ENCODE measurements around the gene ZBTB34. TPM values are rescaled to one million over a fixed set of nuclear protein-coding genes. Genes with fewer than 3 reads are reported as not detected.

Gene ZBTB34
- polyA plus RNA-seq, 3 donors, result 3.2 to 15.3 (median 3.6) TPM

DNA sequence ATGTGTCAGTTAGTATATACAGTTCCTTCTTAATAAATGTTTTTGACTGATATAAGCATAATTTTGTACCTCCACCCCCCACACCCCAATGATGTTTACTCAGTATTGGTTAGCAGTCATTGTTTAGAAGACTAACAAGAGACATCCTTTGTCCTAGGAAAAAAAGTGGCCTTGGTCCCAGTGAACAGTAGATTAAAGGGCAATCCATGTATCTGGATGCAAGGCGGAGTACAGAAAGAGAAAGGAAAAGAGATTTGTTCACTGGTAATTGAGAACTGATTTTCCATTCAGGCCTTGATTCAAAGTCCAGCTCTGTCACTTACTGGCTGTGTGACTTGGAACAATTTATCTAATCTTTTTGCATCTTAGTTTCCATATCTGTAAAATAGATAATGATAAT lies 58.8 kb downstream of the ZBTB34 start:
- H3K4me1 ChIP-seq (ENCODE audit: control insufficient read depth in 1 of 2, insufficient read depth in 2 of 2, low read length in 2 of 2), result peaks cover 5 to 9% of the 10 kb centered on the region in 2 donors
- H3K27ac ChIP-seq (ENCODE audit: low read depth in 1 of 2, low read length in 2 of 2), result no peak overlapping the region
- Mint-ChIP-seq H3K9me3 (no peaks in the 10 kb centered on the region), H3K36me3 (no peaks in the 10 kb centered on the region), H3K27ac (no peak overlapping the region), H3K4me3 (no peak overlapping the region), H3K4me1 (peaks cover 11% of the 10 kb centered on the region), H3K27me3 (ENCODE audit: low read depth in 3 of 3) (peaks cover 14 to 19% (median 16%) of the 10 kb centered on the region in 3 donors)
- H3K27me3 ChIP-seq (ENCODE audit: control insufficient read depth in 2 of 2, insufficient read depth in 2 of 2, low read length in 2 of 2), result peaks cover 3 to 8% of the 10 kb centered on the region in 2 donors
- H3K9me3 ChIP-seq (replicated peaks in 1 of 2; ENCODE audit: control insufficient read depth in 1 of 2, insufficient read depth in 1 of 2, low read length in 2 of 2), result no peaks in the 10 kb centered on the region
- no peak overlapping the region for H3K4me3 ChIP-seq (replicated peaks in 1 of 3; ENCODE audit: low read depth in 2 of 3, low read length in 3 of 3)
- H4K20me1 ChIP-seq (ENCODE audit: insufficient read depth, low read length), result no peaks in the 10 kb centered on the region
- no peak for DNase-seq
- no peaks in the 10 kb centered on the region for H3K36me3 ChIP-seq (replicated peaks in 1 of 2; ENCODE audit: control insufficient read depth in 1 of 2, insufficient read depth in 2 of 2, low read length in 2 of 2)
- intact Hi-C loops (cut with micrococcal nuclease), result loop anchor here in 1 of 2 donors (5.0 kb wide), 1 partner anchor 57 kb away; the partner anchor contains the start of gene ZBTB34
- WGBS (ENCODE audit: insufficient coverage), result 100% methylated on average over 1 of the region's 1 CpG
- no peak overlapping the region for H3K4me2 ChIP-seq (replicated peaks; ENCODE audit: extremely low read depth, low read length, poor library complexity, severe bottlenecking)
- TF ChIP-seq, protein P1, sequence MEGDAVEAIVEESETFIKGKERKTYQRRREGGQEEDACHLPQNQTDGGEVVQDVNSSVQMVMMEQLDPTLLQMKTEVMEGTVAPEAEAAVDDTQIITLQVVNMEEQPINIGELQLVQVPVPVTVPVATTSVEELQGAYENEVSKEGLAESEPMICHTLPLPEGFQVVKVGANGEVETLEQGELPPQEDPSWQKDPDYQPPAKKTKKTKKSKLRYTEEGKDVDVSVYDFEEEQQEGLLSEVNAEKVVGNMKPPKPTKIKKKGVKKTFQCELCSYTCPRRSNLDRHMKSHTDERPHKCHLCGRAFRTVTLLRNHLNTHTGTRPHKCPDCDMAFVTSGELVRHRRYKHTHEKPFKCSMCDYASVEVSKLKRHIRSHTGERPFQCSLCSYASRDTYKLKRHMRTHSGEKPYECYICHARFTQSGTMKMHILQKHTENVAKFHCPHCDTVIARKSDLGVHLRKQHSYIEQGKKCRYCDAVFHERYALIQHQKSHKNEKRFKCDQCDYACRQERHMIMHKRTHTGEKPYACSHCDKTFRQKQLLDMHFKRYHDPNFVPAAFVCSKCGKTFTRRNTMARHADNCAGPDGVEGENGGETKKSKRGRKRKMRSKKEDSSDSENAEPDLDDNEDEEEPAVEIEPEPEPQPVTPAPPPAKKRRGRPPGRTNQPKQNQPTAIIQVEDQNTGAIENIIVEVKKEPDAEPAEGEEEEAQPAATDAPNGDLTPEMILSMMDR (IDR thresholded peaks at IDR 0.05), result no peak
- no peak overlapping the region for H2AFZ ChIP-seq (ENCODE audit: insufficient read depth, low read depth, low read length, poor library complexity, severe bottlenecking)
- H3K9ac ChIP-seq (ENCODE audit: insufficient read depth, low read length, poor library complexity, severe bottlenecking), result no peak overlapping the region
- no peaks in the 10 kb centered on the region for H3K79me2 ChIP-seq (ENCODE audit: insufficient read depth, low read length)

DNA sequence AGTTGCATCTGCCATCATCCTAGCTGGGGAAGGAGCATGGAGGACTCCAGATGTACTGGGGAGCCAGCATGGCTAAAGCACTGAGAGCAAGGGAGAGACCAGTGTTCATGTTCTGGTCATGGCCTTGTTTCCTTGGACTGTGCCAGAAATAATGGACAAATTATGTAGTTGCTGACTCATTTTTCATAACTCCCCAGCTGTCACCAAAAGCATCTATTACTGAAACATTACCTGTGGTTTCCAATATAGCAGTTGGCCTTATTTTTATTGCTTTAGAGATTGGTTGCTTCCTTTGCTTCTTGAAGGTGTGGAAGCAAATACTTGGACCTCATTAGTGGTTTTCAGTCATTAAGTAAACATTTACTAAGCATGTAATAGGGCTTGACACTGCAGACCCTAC lies 65.4 kb downstream of the ZBTB34 start:
- no peak overlapping the region for H3K4me2 ChIP-seq (replicated peaks; ENCODE audit: extremely low read depth, low read length, poor library complexity, severe bottlenecking)
- Mint-ChIP-seq H3K4me1 (no peaks in the 10 kb centered on the region), H3K4me3 (no peak overlapping the region), H3K9me3 (no peaks in the 10 kb centered on the region), H3K27me3 (ENCODE audit: low read depth in 3 of 3) (peaks cover 0 to 2% (median 0%) of the 10 kb centered on the region in 3 donors), H3K36me3 (no peaks in the 10 kb centered on the region), H3K27ac (no peak overlapping the region)
- H3K9me3 ChIP-seq (replicated peaks in 1 of 2; ENCODE audit: control insufficient read depth in 1 of 2, insufficient read depth in 1 of 2, low read length in 2 of 2), result no peaks in the 10 kb centered on the region
- DNase-seq, result no peak
- no peaks in the 10 kb centered on the region for H4K20me1 ChIP-seq (ENCODE audit: insufficient read depth, low read length)
- intact Hi-C loops (cut with micrococcal nuclease), result no loop called here
- TF ChIP-seq, protein P1 (IDR thresholded peaks at IDR 0.05), result no peak
- no peak overlapping the region for H3K27ac ChIP-seq (ENCODE audit: low read depth in 1 of 2, low read length in 2 of 2)
- no peaks in the 10 kb centered on the region for H3K79me2 ChIP-seq (ENCODE audit: insufficient read depth, low read length)
- no peak overlapping the region for H2AFZ ChIP-seq (ENCODE audit: insufficient read depth, low read depth, low read length, poor library complexity, severe bottlenecking)
- H3K36me3 ChIP-seq (replicated peaks in 1 of 2; ENCODE audit: control insufficient read depth in 1 of 2, insufficient read depth in 2 of 2, low read length in 2 of 2), result no peaks in the 10 kb centered on the region
- H3K4me3 ChIP-seq (replicated peaks in 1 of 3; ENCODE audit: low read depth in 2 of 3, low read length in 3 of 3), result no peak overlapping the region
- H3K9ac ChIP-seq (ENCODE audit: insufficient read depth, low read length, poor library complexity, severe bottlenecking), result no peak overlapping the region
- no peaks in the 10 kb centered on the region for H3K4me1 ChIP-seq (ENCODE audit: control insufficient read depth in 1 of 2, insufficient read depth in 2 of 2, low read length in 2 of 2)
- no peaks in the 10 kb centered on the region for H3K27me3 ChIP-seq (ENCODE audit: control insufficient read depth in 2 of 2, insufficient read depth in 2 of 2, low read length in 2 of 2)
